HFFc6 (cell line): Measurements from ENCODE around the gene GC. TPM values are rescaled to one million over a fixed set of nuclear protein-coding genes. Genes with fewer than 3 reads are reported as not detected.

Experiments used
- DNase-seq: peaks from one replicate; pipeline ENCODE4 v3.0.0-alpha.2; 2018
- H3K27ac Mint-ChIP-seq: 2 replicates; pipeline ENCODE4 v1.8.0; 2020; ENCODE audit warnings: mild to moderate bottlenecking, mixed read lengths
- H3K27me3 Mint-ChIP-seq: 2 replicates; pipeline ENCODE4 v1.8.0; 2021; ENCODE audit warnings: mild to moderate bottlenecking, moderate library complexity, mixed read lengths; ENCODE audit not compliant: insufficient read depth
- H3K36me3 Mint-ChIP-seq: 2 replicates; pipeline ENCODE4 v1.8.0; 2021; ENCODE audit warnings: low read depth, mixed read lengths
- H3K4me1 Mint-ChIP-seq: 2 replicates; pipeline ENCODE4 v1.8.0; 2020; ENCODE audit warnings: low read depth, mixed read lengths
- H3K4me3 Mint-ChIP-seq: 2 replicates; pipeline ENCODE4 v1.8.0; 2020; ENCODE audit warnings: mild to moderate bottlenecking, moderate library complexity, mixed read lengths
- H3K9me3 Mint-ChIP-seq: 2 replicates; pipeline ENCODE4 v1.8.0; 2020; ENCODE audit warnings: mild to moderate bottlenecking, mixed read lengths
- total RNA-seq, 6 experiments: library from RNA; stranded (reverse); fragmentation: NEBNext Ultra II Directional; extraction: Animal tissue kit (Norgen Biotek cat#: 25700); gene quantifications; 2 replicates in 1 of 6; 3 replicates in 5 of 6; pipeline ENCODE4 v1.2.3, GENCODE V29; 2021
- TF ChIP-seq, protein P1 (sequence below): fragments of 200-600 bp; sonication (generic); IDR thresholded peaks from 2 replicates; pipeline ENCODE4 v1.5.0; 2021; ENCODE audit warnings: antibody characterized with exemption, mild to moderate bottlenecking

GC gene
- total RNA-seq, 6 experiments from 2014 or later, result not detected

GRCh38 chr4:71692963-71693362 lies 90.9 kb downstream of the GC start:
- no peak overlapping the region for H3K27ac Mint-ChIP-seq
- H3K4me3 Mint-ChIP-seq, result no peak overlapping the region
- H3K27me3 Mint-ChIP-seq, result peaks cover 14% of the 10 kb centered on the region; the same call in 1 of the 2 replicates
- no peaks in the 10 kb centered on the region for H3K9me3 Mint-ChIP-seq
- DNase-seq, result no peak
- TF ChIP-seq, protein P1, sequence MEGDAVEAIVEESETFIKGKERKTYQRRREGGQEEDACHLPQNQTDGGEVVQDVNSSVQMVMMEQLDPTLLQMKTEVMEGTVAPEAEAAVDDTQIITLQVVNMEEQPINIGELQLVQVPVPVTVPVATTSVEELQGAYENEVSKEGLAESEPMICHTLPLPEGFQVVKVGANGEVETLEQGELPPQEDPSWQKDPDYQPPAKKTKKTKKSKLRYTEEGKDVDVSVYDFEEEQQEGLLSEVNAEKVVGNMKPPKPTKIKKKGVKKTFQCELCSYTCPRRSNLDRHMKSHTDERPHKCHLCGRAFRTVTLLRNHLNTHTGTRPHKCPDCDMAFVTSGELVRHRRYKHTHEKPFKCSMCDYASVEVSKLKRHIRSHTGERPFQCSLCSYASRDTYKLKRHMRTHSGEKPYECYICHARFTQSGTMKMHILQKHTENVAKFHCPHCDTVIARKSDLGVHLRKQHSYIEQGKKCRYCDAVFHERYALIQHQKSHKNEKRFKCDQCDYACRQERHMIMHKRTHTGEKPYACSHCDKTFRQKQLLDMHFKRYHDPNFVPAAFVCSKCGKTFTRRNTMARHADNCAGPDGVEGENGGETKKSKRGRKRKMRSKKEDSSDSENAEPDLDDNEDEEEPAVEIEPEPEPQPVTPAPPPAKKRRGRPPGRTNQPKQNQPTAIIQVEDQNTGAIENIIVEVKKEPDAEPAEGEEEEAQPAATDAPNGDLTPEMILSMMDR, result no peak
- peaks cover 15% of the 10 kb centered on the region; the same call in 1 of the 2 replicates for H3K4me1 Mint-ChIP-seq
- no peaks in the 10 kb centered on the region for H3K36me3 Mint-ChIP-seq

GRCh38 chr4:71692198-71692597 lies 91.7 kb downstream of the GC start:
- Mint-ChIP-seq H3K27me3 (peaks cover 14% of the 10 kb centered on the region; the same call in 1 of the 2 replicates), H3K9me3 (no peaks in the 10 kb centered on the region), H3K4me3 (no peak overlapping the region), H3K36me3 (no peaks in the 10 kb centered on the region), H3K4me1 (peaks cover 15% of the 10 kb centered on the region; the same call in 1 of the 2 replicates), H3K27ac (no peak overlapping the region)
- TF ChIP-seq, protein P1, result no peak
- no peak for DNase-seq

Other genes with a start within 250 kb of the GC start
- gene NPFFR2, start 247.9 kb upstream of the GC start, total RNA-seq, result not detected